C4-2B (cell line): ENCODE results near the gene CBY2.

Source experiments
- H3K27ac ChIP-seq: fragments of 450-650 bp; 2 replicates; pipeline ENCODE4 v1.5.1; 2017
- ZFX ChIP-seq: fragments of 450-650 bp; IDR thresholded peaks from 2 replicates; pipeline ENCODE4 v1.6.1; 2017
- TF ChIP-seq, protein P1 (sequence below): fragments of 450-650 bp; conservative IDR thresholded peaks from 2 replicates; pipeline ENCODE4 v1.5.1; 2017; ENCODE audit warnings: mild to moderate bottlenecking

CBY2 gene

GRCh38 chr13:45691251-45691650, 10.9 kb upstream of the CBY2 start:
- no peak overlapping the region for H3K27ac ChIP-seq

DNA sequence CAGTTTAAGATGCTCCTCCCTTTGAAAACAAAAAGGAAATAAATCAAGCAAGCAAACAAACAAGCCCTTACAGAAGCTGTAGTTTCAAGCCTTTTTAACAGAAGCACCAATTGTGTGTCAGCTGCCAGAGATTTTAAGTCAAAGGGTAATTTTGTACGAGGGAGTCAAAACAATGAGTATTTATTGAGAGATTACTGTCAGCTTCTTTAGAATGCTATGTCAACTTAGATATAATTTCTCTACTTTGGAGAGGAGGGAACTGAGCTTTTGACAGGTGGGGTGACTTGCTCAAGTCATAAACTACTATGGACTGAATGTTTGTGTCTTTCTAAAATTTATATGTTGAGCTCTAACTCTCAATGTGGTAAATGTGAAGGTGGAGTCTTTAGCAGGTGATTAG, 10.5 kb upstream of the CBY2 start:
- H3K27ac ChIP-seq, result no peak overlapping the region
- TF ChIP-seq ZFX, result no peak
- TF ChIP-seq, protein P1, sequence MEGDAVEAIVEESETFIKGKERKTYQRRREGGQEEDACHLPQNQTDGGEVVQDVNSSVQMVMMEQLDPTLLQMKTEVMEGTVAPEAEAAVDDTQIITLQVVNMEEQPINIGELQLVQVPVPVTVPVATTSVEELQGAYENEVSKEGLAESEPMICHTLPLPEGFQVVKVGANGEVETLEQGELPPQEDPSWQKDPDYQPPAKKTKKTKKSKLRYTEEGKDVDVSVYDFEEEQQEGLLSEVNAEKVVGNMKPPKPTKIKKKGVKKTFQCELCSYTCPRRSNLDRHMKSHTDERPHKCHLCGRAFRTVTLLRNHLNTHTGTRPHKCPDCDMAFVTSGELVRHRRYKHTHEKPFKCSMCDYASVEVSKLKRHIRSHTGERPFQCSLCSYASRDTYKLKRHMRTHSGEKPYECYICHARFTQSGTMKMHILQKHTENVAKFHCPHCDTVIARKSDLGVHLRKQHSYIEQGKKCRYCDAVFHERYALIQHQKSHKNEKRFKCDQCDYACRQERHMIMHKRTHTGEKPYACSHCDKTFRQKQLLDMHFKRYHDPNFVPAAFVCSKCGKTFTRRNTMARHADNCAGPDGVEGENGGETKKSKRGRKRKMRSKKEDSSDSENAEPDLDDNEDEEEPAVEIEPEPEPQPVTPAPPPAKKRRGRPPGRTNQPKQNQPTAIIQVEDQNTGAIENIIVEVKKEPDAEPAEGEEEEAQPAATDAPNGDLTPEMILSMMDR, result no peak

More at GRCh38 chr13:45691251-45691650, 10.9 kb upstream of the CBY2 start:
- TF ChIP-seq ZFX, result no peak
- TF ChIP-seq, protein P1, result no peak

DNA sequence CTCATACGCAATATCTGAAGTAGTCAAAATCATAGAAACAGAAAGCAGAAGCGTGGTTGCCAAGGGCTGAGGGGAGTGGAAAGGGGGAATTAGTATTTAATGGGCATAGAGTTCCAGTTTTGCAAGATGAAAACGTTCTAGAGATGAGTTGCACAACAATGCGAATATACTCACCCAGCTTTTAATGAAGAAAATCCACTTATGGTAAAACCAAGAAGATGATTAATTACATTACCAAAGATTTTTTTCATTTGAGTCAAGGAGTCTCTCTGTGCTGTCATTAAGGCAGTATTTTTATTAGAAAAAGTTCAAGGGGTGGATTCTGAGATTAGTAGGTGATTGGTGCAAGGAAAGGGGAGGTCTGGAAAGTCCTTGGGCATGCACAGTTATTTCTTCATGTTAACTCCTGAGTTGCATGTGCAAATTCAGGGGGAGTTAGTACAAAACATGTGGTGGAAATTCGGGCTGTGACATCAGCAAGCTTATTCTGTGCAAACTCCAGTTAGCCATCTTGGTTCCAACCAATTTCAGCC, 6.9 kb upstream of the CBY2 start:
- H3K27ac ChIP-seq, result no peak overlapping the region
- no peak for TF ChIP-seq ZFX
- TF ChIP-seq, protein P1, result no peak

- TF ChIP-seq ZFX, result no peak
- TF ChIP-seq, protein P1, result no peak
- no peak overlapping the region for H3K27ac ChIP-seq
Observed at GRCh38 chr13:45696610-45697226, 5.4 kb upstream of the CBY2 start.

DNA sequence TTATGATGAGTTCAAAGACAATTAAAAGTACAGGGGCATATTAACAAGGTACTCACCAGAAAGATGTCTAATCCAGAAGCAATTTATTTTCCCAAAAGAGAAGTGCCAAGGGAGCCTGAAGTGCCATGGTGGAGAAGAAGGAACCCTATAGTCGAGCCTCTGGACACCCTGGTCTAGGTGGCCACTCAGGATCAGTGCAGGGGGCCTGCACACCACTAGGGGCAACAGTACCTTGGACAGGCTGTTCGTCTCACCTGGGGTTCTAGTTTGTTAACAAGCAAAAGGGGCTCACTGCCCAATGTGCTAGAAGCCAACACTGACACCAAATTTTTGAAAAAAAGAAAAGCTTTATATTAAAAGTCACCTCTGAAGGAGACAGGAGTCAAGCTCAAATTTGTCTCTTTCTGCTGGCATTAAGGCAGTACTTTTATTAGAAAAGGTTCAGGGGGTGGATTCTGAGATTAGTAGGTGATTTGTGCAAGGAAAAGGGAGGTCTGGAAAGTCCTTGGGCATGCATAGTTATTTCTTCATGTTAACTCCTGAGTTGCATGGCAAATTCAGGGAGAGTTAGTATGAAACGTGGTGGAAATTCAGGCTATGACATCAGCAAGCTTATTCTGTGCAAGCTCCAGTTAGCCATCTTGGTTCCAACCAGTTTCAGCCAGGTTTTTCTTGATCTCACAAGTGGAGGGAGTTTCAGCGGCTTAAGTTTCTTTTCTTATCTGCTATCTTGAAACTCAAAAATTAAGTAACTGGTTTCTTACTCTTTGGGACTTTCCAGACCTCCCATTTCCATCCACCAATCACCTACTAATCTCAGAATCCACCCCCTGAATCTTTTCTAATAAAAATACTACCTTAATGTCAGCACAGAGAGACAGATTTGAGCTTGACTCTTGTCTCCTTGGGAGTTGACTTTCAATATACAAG, 884 bp upstream of the CBY2 start:
- H3K27ac ChIP-seq, result no peak overlapping the region
- TF ChIP-seq, protein P1, result no peak; the same call in 1 of the 2 replicates
- TF ChIP-seq ZFX, result no peak

GRCh38 chr13:45702869-45703391, 810 bp downstream of the CBY2 start:
- H3K27ac ChIP-seq, result no peak overlapping the region

More at GRCh38 chr13:45702869-45703391, 810 bp downstream of the CBY2 start:
- no peak for TF ChIP-seq ZFX
- TF ChIP-seq, protein P1, result no peak
